Measurements from ENCODE around the gene ZNF319. TPM values are rescaled to one million over a fixed set of nuclear protein-coding genes. Genes with fewer than 3 reads are reported as not detected.

The ZNF319 gene
- total and polyA plus RNA-seq, 2 of the 13 experiments (the other 11 are each of a cell fraction or from before 2014, with no cell fraction given), result 2.4 to 3.6 TPM

DNA sequence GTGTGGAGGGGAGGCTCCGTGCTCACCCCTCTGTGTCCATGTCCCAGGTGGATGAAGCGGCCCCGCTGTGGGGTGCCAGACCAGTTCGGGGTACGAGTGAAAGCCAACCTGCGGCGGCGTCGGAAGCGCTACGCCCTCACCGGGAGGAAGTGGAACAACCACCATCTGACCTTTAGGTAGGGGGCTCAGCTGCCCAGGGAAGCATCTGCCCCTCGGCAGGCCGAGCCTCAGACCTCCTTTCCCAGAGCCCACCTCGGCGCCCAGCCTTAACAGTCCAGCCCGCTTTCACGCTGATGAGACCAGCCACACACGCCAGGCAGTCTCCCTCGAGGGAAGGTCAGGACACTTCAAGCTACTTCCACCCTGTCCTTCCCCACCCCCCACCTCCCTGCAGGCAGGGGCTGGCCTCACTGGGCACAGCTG, 37.8 kb upstream of the ZNF319 start:
- 96% methylated on average over 20 of the region's 20 CpGs for WGBS (ENCODE audit: low lambda C conversion rate)
- in situ Hi-C loops (cut with HindIII; ENCODE audit: extremely low pct_ligation_motif_present, low pct_unique_long_range_greater_than_20kb), result no loop called here
- TF ChIP-seq, protein P1, sequence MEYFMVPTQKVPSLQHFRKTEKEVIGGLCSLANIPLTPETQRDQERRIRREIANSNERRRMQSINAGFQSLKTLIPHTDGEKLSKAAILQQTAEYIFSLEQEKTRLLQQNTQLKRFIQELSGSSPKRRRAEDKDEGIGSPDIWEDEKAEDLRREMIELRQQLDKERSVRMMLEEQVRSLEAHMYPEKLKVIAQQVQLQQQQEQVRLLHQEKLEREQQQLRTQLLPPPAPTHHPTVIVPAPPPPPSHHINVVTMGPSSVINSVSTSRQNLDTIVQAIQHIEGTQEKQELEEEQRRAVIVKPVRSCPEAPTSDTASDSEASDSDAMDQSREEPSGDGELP (IDR thresholded peaks at IDR 0.05; ENCODE audit: borderline replicate concordance, low read depth), result no peak
- TF ChIP-seq AGO2 (optimal IDR thresholded peaks at IDR 0.05; ENCODE audit: low read depth, low read length), result peak; percentile 66
- TF ChIP-seq MTA1 (CRISPR knock-in tag; IDR thresholded peaks at IDR 0.05; ENCODE audit: borderline replicate concordance), result 0 out of 2 replicates have a peak, but pooled peaks have one; percentile 38
- no peak for TF ChIP-seq DMAP1 (CRISPR knock-in tag; IDR thresholded peaks at IDR 0.05)
- TF ChIP-seq HNRNPL (IDR thresholded peaks at IDR 0.05; ENCODE audit: low read depth, low read length), result no peak

DNA sequence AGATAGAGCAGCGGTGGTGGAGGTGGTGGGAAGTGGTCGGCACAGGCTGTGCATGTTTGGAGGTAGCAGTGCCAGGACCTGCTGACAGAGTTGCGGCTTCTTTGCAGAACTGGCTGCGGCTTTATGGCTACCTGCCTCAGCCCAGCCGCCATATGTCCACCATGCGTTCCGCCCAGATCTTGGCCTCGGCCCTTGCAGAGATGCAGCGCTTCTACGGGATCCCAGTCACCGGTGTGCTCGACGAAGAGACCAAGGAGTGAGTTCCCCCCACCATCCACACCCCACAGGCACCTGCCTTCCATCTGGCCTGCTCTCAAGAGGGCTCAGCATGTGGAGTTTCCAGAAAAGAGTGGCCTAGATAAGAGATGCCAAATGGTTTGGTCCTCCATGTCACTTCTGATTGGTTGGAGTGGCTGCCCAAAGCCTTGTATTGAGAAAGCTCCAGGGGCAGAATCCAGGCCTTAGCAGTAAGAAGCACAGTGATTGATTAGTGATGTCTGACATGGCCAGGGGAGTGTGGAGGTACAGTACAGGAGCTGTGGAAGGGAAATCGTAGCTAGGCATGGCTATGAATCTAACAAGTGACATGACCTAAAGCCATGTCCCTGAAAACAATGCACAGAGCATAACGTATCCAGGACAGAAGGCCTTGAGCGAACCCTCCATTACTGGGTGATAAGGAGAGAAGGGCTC, 37.0 kb upstream of the ZNF319 start:
- ATAC-seq, result no peak
- Histone ChIP-seq H3K27ac (ENCODE audit: extremely low read length, insufficient read depth, low read length) (no peak overlapping the region), H3K4me1 (ENCODE audit: insufficient read depth, low read length) (peaks cover 9% of the 10 kb centered on the region), H3K27me3 (ENCODE audit: control insufficient read depth in 1 of 2, insufficient read depth in 2 of 2, low read length in 2 of 2) (no peaks in the 10 kb centered on the region), H3K4me3 (replicated peaks in 1 of 3; ENCODE audit: insufficient read depth in 1 of 3, low read depth in 2 of 3, low read length in 3 of 3) (no peak overlapping the region), H2AFZ (ENCODE audit: low read length) (no peak overlapping the region), H4K20me1 (ENCODE audit: insufficient read depth, low read length) (peaks cover 6% of the 10 kb centered on the region; the same call in 1 of the 2 replicates), H3K4me2 (ENCODE audit: low read depth, low read length) (no peak overlapping the region), H3K9ac (ENCODE audit: insufficient read depth, low read depth, low read length) (no peak overlapping the region), H3K9me3 (ENCODE audit: low read length) (no peaks in the 10 kb centered on the region), H3K36me3 (replicated peaks in 1 of 2; ENCODE audit: control insufficient read depth in 1 of 2, insufficient read depth in 2 of 2, low read length in 2 of 2) (peaks cover 34 to 54% of the 10 kb centered on the region in 2 experiments), H3K79me2 (ENCODE audit: insufficient read depth, low read length) (peaks cover 1% of the 10 kb centered on the region)
- WGBS (ENCODE audit: low lambda C conversion rate), result 97% methylated on average over 15 of the region's 16 CpGs
- no peak for FAIRE-seq
- DNase-seq (ENCODE audit: low spot score), result no peak
- intact Hi-C loops (cut with micrococcal nuclease; ENCODE audit: unreplicated experiment) (no loop called here), in situ Hi-C loops (cut with HindIII; ENCODE audit: extremely low pct_ligation_motif_present, low pct_unique_long_range_greater_than_20kb) (no loop called here)
- BruUV-seq (replicated peaks), result no TSS peak
- CTCF ChIA-PET (ENCODE audit: low intra/inter-chr PET ratio, low total read pairs), result no interaction called here
- POLR2A ChIA-PET, result interaction anchor here (0.8 to 1.0 kb wide), 2 partner anchors 13 to 92 kb away, joined by 3 read pairs; partner anchors contain the start of gene CFAP20
- TF ChIP-seq PREB (CRISPR knock-in tag; IDR thresholded peaks at IDR 0.05), result no peak
- no peak for TF ChIP-seq RORA (CRISPR knock-in tag; IDR thresholded peaks at IDR 0.05)
- no peak for TF ChIP-seq CREM (IDR thresholded peaks at IDR 0.05)
- no peak for TF ChIP-seq CREM (CRISPR knock-in tag; IDR thresholded peaks at IDR 0.05)
- no peak for TF ChIP-seq MYPOP (CRISPR knock-in tag; IDR thresholded peaks at IDR 0.05)
- TF ChIP-seq, protein P2, sequence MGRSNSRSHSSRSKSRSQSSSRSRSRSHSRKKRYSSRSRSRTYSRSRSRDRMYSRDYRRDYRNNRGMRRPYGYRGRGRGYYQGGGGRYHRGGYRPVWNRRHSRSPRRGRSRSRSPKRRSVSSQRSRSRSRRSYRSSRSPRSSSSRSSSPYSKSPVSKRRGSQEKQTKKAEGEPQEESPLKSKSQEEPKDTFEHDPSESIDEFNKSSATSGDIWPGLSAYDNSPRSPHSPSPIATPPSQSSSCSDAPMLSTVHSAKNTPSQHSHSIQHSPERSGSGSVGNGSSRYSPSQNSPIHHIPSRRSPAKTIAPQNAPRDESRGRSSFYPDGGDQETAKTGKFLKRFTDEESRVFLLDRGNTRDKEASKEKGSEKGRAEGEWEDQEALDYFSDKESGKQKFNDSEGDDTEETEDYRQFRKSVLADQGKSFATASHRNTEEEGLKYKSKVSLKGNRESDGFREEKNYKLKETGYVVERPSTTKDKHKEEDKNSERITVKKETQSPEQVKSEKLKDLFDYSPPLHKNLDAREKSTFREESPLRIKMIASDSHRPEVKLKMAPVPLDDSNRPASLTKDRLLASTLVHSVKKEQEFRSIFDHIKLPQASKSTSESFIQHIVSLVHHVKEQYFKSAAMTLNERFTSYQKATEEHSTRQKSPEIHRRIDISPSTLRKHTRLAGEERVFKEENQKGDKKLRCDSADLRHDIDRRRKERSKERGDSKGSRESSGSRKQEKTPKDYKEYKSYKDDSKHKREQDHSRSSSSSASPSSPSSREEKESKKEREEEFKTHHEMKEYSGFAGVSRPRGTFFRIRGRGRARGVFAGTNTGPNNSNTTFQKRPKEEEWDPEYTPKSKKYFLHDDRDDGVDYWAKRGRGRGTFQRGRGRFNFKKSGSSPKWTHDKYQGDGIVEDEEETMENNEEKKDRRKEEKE (IDR thresholded peaks at IDR 0.05), result no peak
- no peak for TF ChIP-seq FOXK1 (CRISPR knock-in tag; IDR thresholded peaks at IDR 0.05; ENCODE audit: borderline replicate concordance, low read depth)

More for the DNA sequence above, 37.8 kb upstream of the ZNF319 start:
- H3K27ac ChIP-seq (ENCODE audit: extremely low read length, insufficient read depth, low read length), result no peak overlapping the region
- no peaks in the 10 kb centered on the region for H3K27me3 ChIP-seq (ENCODE audit: control insufficient read depth in 1 of 2, insufficient read depth in 2 of 2, low read length in 2 of 2)
- no peak overlapping the region for H2AFZ ChIP-seq (ENCODE audit: low read length)
- DNase-seq (ENCODE audit: low spot score) (no peak), ATAC-seq (no peak), FAIRE-seq (no peak)
- no peak overlapping the region for H3K9ac ChIP-seq (ENCODE audit: insufficient read depth, low read depth, low read length)
- no peaks in the 10 kb centered on the region for H3K79me2 ChIP-seq (ENCODE audit: insufficient read depth, low read length)
- H3K4me1 ChIP-seq (ENCODE audit: insufficient read depth, low read length), result peaks cover 2% of the 10 kb centered on the region
- BruUV-seq (replicated peaks), result no TSS peak
- H3K4me2 ChIP-seq (ENCODE audit: low read depth, low read length), result no peak overlapping the region
- H3K4me3 ChIP-seq (replicated peaks in 1 of 3; ENCODE audit: insufficient read depth in 1 of 3, low read depth in 2 of 3, low read length in 3 of 3), result no peak overlapping the region
- peaks cover 41 to 59% of the 10 kb centered on the region in 2 experiments for H3K36me3 ChIP-seq (replicated peaks in 1 of 2; ENCODE audit: control insufficient read depth in 1 of 2, insufficient read depth in 2 of 2, low read length in 2 of 2)
- H4K20me1 ChIP-seq (ENCODE audit: insufficient read depth, low read length), result peaks cover 1% of the 10 kb centered on the region; the same call in 1 of the 2 replicates
- ChIA-PET POLR2A (interaction anchor here (1.0 kb wide), 1 partner anchor 91 kb away, joined by 3 read pairs; the partner anchor contains the start of gene CFAP20), CTCF (ENCODE audit: low intra/inter-chr PET ratio, low total read pairs) (no interaction called here)
- no peaks in the 10 kb centered on the region for H3K9me3 ChIP-seq (ENCODE audit: low read length)
- intact Hi-C loops (cut with micrococcal nuclease; ENCODE audit: unreplicated experiment), result no loop called here
